Middle frontal gyrus (tissue), 1 donor: ENCODE data around the gene FADS3.

Experiments used
- DNase-seq: peaks from one replicate; pipeline ENCODE4 v3.0.0-alpha.2; 2015; ENCODE audit warnings: low spot score; ENCODE audit errors: extremely low spot score

The FADS3 gene

GRCh38 chr11:61913699-61914395 lies 22.5 kb upstream of the FADS3 start:
- DNase-seq = no peak

DNA sequence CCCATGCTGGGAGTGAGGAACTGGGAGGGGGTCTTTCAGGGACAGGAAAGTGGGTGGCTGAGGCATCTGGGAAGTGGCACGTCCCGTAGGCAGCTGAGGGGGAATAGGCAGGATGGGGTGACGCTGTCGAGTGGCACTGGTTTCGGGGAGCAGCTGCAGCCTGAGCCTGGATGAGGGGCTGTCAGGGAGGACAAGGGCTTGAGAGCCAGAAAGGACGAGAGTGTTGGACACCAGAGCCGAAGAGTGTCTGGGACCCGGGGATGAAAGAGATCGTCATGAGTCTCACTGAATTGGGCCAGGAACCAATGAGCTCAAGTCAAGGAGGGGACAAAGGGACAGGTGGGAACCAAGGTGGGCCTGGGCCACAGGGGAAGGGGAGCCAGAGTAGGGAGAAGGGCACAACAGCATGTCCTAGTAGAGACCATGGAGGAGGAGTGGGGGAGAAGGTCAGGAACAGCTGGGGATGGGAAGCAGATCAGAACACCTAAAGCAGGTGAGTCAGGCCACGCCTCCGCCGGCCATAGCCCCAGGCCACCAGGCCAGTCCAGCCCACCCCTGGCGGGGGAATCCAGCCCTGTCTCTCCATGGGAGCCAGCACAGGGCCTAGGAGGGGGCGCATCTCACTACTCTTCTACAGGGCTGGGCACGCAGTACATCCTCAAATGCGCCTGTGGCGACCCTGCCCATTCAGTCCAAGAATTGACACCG lies 21.8 kb upstream of the FADS3 start:
- no peak for DNase-seq

GRCh38 chr11:61912530-61912898 lies 21.2 kb upstream of the FADS3 start:
- no peak for DNase-seq

GRCh38 chr11:61911701-61912529 lies 20.6 kb upstream of the FADS3 start:
- DNase-seq = no peak

GRCh38 chr11:61911128-61911700 lies 19.9 kb upstream of the FADS3 start:
- DNase-seq = no peak

DNA sequence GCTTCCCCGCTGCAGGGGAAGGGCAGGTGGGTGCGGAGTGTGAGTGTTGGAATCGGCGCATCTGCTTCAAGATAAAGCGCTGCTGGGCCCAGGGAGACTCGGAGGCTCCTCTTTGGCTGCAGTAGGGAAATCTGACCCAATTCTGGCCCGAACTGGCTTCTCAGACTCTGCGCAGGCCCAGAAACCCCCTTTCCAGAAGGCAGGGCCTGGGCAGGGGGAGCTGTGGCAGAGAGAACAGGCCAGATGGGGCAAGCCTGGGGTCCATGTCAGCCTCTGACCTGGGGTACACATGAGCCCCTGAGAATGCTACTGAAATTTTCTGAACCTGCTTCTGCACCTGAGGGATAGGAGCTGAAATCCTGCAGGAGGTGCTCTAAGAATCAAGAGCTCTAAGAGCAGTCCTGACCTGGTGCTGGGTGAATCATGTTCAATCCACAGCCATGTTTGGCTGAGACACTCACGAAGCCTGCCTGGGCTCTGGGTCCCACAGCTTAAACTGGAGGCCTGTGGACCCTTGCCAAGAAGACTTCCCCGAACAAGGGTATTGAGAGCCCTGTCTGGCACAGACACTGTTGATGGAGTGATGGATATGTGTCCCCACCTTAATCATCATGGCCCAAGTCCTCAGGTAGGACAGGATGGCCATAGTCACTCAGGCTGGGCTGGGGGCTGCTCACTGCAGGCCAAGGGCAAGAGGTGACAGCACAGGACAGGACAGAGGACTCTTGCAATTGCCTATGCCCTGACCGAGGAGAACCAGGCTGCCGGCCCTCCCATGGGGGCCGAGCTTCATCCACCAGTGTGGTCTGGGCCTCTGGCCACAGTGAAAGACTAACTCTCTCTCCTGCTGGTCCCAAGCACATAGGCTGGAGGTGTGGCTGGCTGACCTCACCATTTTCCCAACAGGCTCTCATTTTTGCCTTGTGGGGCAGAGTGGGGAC lies 19.1 kb upstream of the FADS3 start:
- DNase-seq = no peak

GRCh38 chr11:61908730-61909316 lies 17.5 kb upstream of the FADS3 start:
- DNase-seq = no peak

- DNase-seq = no peak
These were observed 16.8 kb upstream of the FADS3 start for GRCh38 chr11:61907871-61908729.

DNA sequence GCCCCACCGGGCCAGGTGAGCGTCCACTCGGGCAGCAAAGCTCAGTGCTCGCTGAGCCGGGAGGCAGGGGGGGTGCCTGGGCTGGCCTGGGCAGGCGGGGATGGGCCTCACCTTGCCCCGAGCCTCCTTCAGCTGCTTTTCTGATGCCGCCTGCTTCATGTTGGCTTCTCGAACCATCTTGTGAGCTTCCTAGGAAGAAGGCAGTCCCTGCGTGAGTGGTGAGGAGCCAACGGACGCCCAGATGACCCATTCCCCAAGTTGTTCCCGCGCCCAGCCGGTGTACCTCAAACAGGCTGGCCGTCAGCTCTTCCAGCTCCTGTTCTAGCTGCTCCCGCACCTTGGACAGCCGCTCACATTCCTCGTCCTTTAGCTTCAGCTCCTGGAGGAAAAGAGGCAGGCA lies 15.9 kb upstream of the FADS3 start:
- no peak for DNase-seq

DNA sequence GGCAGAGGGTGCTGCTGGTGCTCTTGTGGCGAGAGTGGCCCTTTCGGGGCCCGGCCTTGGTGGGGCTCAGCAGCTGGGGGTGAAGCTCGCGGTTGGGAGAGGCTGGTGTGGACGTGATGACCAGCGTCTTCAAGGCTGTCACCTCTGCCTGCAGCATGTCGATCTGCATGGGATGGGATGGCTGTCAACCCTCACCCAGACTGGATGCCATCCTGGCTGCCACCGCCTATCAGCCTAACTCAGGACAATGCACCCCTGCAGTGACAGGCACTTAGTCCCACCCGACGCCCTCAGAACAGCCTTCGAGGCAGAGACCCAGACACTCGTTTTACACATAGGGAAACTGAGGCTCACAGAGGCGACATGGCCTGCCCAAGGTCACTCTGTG lies 15.2 kb upstream of the FADS3 start:
- no peak for DNase-seq

DNA sequence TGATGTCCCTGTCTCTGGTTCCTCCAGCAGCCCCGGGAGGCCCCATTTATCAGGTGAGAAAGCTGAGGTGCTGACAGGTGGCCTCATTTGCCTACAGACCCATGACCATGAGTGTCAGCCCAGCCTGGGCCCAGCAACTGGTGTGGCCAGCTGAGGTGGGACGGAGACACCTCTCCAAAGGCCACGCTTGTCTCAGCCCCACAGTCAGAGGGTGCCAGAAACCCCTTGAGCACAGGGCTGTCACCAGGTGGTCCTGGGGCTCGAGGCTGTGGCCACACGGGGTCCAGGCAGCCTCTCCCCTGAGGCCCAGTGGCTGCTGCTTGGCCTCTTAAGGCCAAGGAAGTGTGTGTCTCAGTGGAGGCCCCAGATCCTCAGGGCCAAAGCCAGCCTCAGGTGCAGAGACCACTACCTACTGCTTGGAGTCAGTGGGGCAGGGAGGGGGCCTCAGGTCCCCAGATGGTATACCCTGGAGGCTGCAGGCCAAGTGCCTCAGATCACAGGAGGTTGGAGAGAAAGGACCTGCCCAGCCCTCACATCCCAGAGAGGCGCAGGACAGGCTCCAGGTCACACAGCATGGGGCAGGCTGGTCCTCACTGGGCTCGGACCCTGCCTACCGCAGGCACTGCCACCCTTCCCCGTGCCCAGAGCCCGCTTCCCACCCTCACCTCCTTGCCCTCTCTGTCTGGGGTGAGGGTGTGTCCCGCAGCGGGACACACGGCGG lies 14.6 kb upstream of the FADS3 start:
- DNase-seq = no peak

GRCh38 chr11:61905067-61905696 lies 13.8 kb upstream of the FADS3 start:
- no peak for DNase-seq

DNA sequence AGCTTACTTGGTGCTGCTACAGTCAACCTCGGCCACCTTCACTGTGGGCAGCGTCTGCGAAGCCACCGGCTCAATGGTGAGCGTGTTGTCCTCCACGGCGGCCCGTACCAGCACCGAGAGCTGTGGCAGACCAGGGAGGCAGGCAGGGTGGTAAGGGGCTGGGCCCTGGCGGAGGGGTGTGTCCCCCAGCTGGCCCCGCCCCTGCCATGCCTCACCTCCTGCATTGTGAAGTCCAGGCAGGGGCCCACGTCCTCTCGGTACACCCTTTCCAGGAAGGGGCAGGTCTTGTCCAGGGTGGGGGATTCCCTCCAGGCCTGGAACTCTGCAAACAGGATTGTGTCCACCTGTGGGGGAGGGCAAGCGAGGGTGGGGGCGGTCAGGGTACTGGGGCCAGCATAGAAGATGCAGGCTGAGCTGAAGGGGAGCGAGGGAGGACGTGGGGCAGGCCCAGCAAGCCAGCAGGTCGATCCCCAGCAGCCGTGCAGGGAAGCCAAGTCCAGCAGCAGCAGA lies 13.2 kb upstream of the FADS3 start:
- DNase-seq = no peak

DNA sequence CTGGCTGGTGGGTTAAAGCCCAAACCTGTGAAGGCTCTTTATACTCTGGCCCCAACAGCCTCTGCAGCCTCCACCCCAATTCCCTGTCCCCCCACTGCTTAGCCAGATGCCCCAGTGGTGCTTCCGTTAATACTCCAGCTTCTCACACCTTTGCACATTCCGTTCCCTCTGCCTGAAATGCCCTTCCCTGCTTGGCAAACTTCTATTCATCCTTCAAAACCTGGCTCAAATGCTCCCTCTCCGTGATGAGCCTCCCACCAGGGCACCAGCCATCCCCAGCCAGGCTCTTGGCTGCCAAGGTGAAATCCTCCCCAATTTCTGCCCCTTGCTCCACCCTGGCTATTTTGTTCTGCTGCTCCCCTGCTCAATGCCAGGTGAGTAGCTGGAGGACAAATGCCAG lies 12.5 kb upstream of the FADS3 start:
- no peak for DNase-seq

DNA sequence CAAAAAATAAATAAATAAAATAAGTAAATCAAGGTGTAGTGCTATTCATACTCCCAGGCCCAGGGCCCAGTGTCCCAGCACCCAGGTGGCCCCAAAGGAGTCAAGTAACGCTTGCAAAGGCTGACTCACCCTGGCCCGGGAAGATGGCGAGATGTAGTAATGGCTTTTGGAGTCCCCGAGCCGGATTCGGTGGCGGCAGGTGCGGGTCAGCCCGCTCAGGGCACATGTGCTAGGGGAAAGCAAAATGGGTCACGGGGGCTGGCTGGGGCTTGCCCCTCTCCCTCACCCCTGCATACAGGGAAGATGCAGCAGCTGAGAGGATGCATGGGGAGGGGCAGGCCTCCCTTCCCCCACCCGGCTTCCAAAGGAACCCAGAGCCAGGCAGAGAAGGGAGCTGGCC lies 11.0 kb upstream of the FADS3 start:
- DNase-seq = no peak

- no peak for DNase-seq
These were observed 10.1 kb upstream of the FADS3 start for GRCh38 chr11:61901397-61901796.

GRCh38 chr11:61900251-61900650 lies 8.9 kb upstream of the FADS3 start:
- no peak for DNase-seq

GRCh38 chr11:61899146-61899841 lies 7.9 kb upstream of the FADS3 start:
- DNase-seq = no peak
